VCaP (cell line): ENCODE results near the gene POMT2.

Source experiments
- H3K27ac ChIP-seq: fragments of 450-650 bp; 2 replicates; pipeline ENCODE4 v1.5.1; 2017
- CTCF ChIP-seq: fragments of 450-650 bp; conservative IDR thresholded peaks from 2 replicates; pipeline ENCODE4 v1.5.1; 2017; ENCODE audit warnings: mild to moderate bottlenecking, moderate library complexity

The POMT2 gene

GRCh38 chr14:77265561-77266335 lies 54.9 kb downstream of the POMT2 start:
- no peak for TF ChIP-seq CTCF

GRCh38 chr14:77265187-77265515 lies 55.5 kb downstream of the POMT2 start:
- H3K27ac ChIP-seq: no peak overlapping the region

More at GRCh38 chr14:77265561-77266335, 54.9 kb downstream of the POMT2 start:
- H3K27ac ChIP-seq: no peak overlapping the region

GRCh38 chr14:77264466-77265186 lies 56.1 kb downstream of the POMT2 start:
- TF ChIP-seq CTCF: no peak

More at GRCh38 chr14:77265187-77265515, 55.5 kb downstream of the POMT2 start:
- TF ChIP-seq CTCF: no peak

GRCh38 chr14:77260631-77261030 lies 60.1 kb downstream of the POMT2 start:
- no peak for TF ChIP-seq CTCF
- no peak overlapping the region for H3K27ac ChIP-seq

More at GRCh38 chr14:77264466-77265186, 56.1 kb downstream of the POMT2 start:
- no peak overlapping the region for H3K27ac ChIP-seq

- H3K27ac ChIP-seq: no peak overlapping the region
- TF ChIP-seq CTCF: no peak
These were observed 60.5 kb downstream of the POMT2 start for GRCh38 chr14:77260199-77260598.

- H3K27ac ChIP-seq: no peak overlapping the region
- no peak for TF ChIP-seq CTCF
These were observed 61.5 kb downstream of the POMT2 start for GRCh38 chr14:77259025-77259715.

GRCh38 chr14:77258566-77258965 lies 62.1 kb downstream of the POMT2 start:
- H3K27ac ChIP-seq: no peak overlapping the region
- no peak for TF ChIP-seq CTCF
